ENCODE measurements around the gene GRM4. TPM values are rescaled to one million over a fixed set of nuclear protein-coding genes. Genes with fewer than 3 reads are reported as not detected.

The GRM4 gene
- total and polyA plus RNA-seq, 8 donors = 0.30 to 0.70 (median 0.43) TPM; not detected in 2

GRCh38 chr6:34079899-34080298 is 66.0 kb downstream of the GRM4 start:
- TF ChIP-seq, protein P1, sequence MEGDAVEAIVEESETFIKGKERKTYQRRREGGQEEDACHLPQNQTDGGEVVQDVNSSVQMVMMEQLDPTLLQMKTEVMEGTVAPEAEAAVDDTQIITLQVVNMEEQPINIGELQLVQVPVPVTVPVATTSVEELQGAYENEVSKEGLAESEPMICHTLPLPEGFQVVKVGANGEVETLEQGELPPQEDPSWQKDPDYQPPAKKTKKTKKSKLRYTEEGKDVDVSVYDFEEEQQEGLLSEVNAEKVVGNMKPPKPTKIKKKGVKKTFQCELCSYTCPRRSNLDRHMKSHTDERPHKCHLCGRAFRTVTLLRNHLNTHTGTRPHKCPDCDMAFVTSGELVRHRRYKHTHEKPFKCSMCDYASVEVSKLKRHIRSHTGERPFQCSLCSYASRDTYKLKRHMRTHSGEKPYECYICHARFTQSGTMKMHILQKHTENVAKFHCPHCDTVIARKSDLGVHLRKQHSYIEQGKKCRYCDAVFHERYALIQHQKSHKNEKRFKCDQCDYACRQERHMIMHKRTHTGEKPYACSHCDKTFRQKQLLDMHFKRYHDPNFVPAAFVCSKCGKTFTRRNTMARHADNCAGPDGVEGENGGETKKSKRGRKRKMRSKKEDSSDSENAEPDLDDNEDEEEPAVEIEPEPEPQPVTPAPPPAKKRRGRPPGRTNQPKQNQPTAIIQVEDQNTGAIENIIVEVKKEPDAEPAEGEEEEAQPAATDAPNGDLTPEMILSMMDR (IDR thresholded peaks at IDR 0.05) = no peak
- intact Hi-C loops (cut with DNase I) = no loop called here
- no peak for ATAC-seq
- no peaks in the 10 kb centered on the region for H3K36me3 ChIP-seq
- no peak for DNase-seq
- no peaks in the 10 kb centered on the region for H3K9me3 ChIP-seq
- no peak overlapping the region for H3K4me3 ChIP-seq
- peaks cover 0 to 6% of the 10 kb centered on the region in 2 donors for H3K27me3 ChIP-seq
- no peaks in the 10 kb centered on the region for H3K4me1 ChIP-seq
- H3K27ac ChIP-seq = no peak overlapping the region

- H3K36me3 ChIP-seq = no peaks in the 10 kb centered on the region
- no peak overlapping the region for H3K4me3 ChIP-seq
- H3K4me1 ChIP-seq = no peaks in the 10 kb centered on the region
- intact Hi-C loops (cut with DNase I) = no loop called here
- TF ChIP-seq, protein P1 (IDR thresholded peaks at IDR 0.05) = no peak
- no peak for ATAC-seq
- no peaks in the 10 kb centered on the region for H3K9me3 ChIP-seq
- H3K27ac ChIP-seq = no peak overlapping the region
- no peak for DNase-seq
- H3K27me3 ChIP-seq = peaks cover 0 to 19% of the 10 kb centered on the region in 2 donors
Measured at GRCh38 chr6:34075906-34076305, 70.0 kb downstream of the GRM4 start.

DNA sequence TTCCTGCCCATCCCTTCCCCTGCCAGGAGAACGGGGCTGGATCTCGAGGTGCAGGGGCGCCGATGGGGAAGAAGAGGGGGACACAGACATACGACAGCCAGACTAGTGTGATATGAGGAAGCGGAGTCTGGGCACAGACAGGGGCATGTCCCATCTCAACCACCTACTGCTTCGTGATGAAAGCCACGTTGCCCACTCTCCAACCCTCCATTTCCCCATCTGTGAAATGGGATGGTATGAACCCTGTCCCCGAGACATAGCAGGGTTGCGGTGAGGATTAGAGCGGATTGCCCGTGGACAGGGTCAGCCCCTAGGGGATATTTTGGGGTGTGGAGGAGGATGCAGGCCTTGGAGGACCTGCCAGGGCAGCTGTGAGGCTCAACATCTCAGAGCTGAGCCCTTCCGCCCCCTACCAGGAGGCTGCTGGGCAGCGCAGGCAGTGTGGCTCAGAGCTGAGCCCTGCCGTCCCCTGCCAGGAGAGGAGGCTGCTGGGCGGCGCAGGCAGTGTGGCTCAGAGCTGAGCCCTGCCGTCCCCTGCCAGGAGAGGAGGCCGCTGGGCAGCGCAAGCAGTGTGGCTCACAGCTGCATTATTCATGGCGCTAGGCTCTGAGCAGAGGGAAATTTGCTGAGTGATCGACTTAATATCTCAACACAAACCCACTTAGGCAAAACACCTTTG is 71.7 kb downstream of the GRM4 start:
- ATAC-seq (peak; percentile 18), DNase-seq (no peak)
- Histone ChIP-seq H3K9me3 (no peaks in the 10 kb centered on the region), H3K27ac (no peak overlapping the region), H3K36me3 (no peaks in the 10 kb centered on the region), H3K27me3 (peaks cover 0 to 13% of the 10 kb centered on the region in 2 donors), H3K4me3 (no peak overlapping the region), H3K4me1 (no peaks in the 10 kb centered on the region)
- intact Hi-C loops (cut with DNase I) = no loop called here
- TF ChIP-seq, protein P1 (IDR thresholded peaks at IDR 0.05) = no peak

DNA sequence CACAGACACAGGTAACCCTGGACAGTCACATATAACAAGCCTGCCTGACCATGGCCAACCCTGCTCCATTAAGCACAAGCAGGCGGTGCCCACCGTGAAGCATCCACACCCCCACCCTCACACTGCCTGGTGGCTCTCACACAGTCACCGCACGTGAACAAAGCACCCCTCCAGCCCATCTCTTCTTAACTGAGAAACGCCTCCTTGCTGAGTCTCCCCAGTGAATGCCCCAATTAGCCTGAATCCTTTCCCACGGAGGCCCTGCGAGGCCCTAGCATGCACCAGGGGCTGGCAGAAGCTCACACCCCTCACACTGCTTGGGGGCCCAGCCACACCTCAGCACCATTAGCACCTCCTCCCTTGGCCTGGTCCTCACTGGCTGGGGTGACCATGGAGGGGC is 72.3 kb downstream of the GRM4 start:
- Histone ChIP-seq H3K36me3 (no peaks in the 10 kb centered on the region), H3K4me3 (no peak overlapping the region), H3K27me3 (peaks cover 0 to 15% of the 10 kb centered on the region in 2 donors), H3K4me1 (no peaks in the 10 kb centered on the region), H3K9me3 (no peaks in the 10 kb centered on the region), H3K27ac (no peak overlapping the region)
- no peak for ATAC-seq
- TF ChIP-seq, protein P1 (IDR thresholded peaks at IDR 0.05) = no peak
- DNase-seq = no peak
- intact Hi-C loops (cut with DNase I) = no loop called here

DNA sequence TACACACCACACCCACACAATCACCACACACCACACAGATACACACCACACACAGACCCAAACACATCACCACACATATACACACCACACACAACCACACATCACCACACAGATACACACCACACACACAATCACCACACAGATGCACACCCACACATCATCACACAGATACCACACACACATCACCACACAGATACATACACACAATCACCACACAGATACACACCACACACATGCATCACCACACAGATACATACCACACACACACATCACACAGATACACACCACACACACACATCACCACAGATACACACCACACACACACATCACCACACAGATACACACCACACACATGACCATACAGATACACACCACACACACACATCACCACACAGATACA is 73.2 kb downstream of the GRM4 start:
- Histone ChIP-seq H3K27me3 (peaks cover 0 to 23% of the 10 kb centered on the region in 2 donors), H3K4me1 (no peaks in the 10 kb centered on the region), H3K27ac (no peak overlapping the region), H3K36me3 (no peaks in the 10 kb centered on the region), H3K4me3 (no peak overlapping the region), H3K9me3 (no peaks in the 10 kb centered on the region)
- DNase-seq (no peak), ATAC-seq (no peak)
- intact Hi-C loops (cut with DNase I) = no loop called here
- TF ChIP-seq, protein P1 (IDR thresholded peaks at IDR 0.05) = no peak
